Esophagus (tissue), 2 donors: ENCODE data around the gene TMX2. TPM values are rescaled to one million over a fixed set of nuclear protein-coding genes. Genes with fewer than 3 reads are reported as not detected.

Experiments used
- H3K27ac ChIP-seq, 2 donors: one replicate each; pipeline ENCODE4 v1.5.1; 2013; ENCODE audit warnings: low read depth in 2 of 2, mild to moderate bottlenecking in 2 of 2, inconsistent platforms in 1 of 2, low read length in 1 of 2, moderate library complexity in 1 of 2
- H3K27me3 ChIP-seq, 2 donors: one replicate each; pipeline ENCODE4 v1.6.1; 2013; ENCODE audit warnings: low read length in 2 of 2, control low read depth in 1 of 2, mild to moderate bottlenecking in 1 of 2; ENCODE audit not compliant: insufficient read depth in 2 of 2, control insufficient read depth in 1 of 2
- H3K36me3 ChIP-seq, 2 donors: one replicate each; pipeline ENCODE4 v1.6.1; 2013; ENCODE audit warnings: low read length in 1 of 2; ENCODE audit not compliant: control insufficient read depth in 2 of 2, insufficient read depth in 2 of 2
- H3K4me1 ChIP-seq, 2 donors: one replicate each; pipeline ENCODE4 v1.6.1; 2013; ENCODE audit warnings: low read length in 1 of 2; ENCODE audit not compliant: control insufficient read depth in 2 of 2, insufficient read depth in 2 of 2
- H3K4me3 ChIP-seq, 2 donors: one replicate each; pipeline ENCODE4 v1.5.1; 2013; ENCODE audit warnings: low read length in 2 of 2, mild to moderate bottlenecking in 2 of 2, low read depth in 1 of 2, moderate library complexity in 1 of 2
- H3K9me3 ChIP-seq, 2 donors: one replicate each; pipeline ENCODE4 v1.6.1; 2013; ENCODE audit warnings: mild to moderate bottlenecking in 2 of 2, low read depth in 1 of 2, low read length in 1 of 2, moderate library complexity in 1 of 2; ENCODE audit not compliant: control insufficient read depth in 2 of 2, insufficient read depth in 1 of 2
- WGBS, 2 donors: extraction: QIAGEN DNeasy Blood & Tissue Kit; methylation state at CpG; one replicate each; pipeline ENCODE4 v1.1.7; 2013; 5-methylcytosine and 5-hydroxymethylcytosine counted together
- polyA plus RNA-seq, 2 donors: library from polyadenylated mRNA; stranded (reverse); fragments of 200-250 nt; gene quantifications; one replicate each; pipeline ENCODE4 v1.2.3, GENCODE V29; 2013
- donor health status: healthy with polysubstance abuse.
- donor health status: Bipolar disorder and iron deficiency.

TMX2 gene
- polyA plus RNA-seq, 2 donors, result 37.1 to 68.9 TPM

DNA sequence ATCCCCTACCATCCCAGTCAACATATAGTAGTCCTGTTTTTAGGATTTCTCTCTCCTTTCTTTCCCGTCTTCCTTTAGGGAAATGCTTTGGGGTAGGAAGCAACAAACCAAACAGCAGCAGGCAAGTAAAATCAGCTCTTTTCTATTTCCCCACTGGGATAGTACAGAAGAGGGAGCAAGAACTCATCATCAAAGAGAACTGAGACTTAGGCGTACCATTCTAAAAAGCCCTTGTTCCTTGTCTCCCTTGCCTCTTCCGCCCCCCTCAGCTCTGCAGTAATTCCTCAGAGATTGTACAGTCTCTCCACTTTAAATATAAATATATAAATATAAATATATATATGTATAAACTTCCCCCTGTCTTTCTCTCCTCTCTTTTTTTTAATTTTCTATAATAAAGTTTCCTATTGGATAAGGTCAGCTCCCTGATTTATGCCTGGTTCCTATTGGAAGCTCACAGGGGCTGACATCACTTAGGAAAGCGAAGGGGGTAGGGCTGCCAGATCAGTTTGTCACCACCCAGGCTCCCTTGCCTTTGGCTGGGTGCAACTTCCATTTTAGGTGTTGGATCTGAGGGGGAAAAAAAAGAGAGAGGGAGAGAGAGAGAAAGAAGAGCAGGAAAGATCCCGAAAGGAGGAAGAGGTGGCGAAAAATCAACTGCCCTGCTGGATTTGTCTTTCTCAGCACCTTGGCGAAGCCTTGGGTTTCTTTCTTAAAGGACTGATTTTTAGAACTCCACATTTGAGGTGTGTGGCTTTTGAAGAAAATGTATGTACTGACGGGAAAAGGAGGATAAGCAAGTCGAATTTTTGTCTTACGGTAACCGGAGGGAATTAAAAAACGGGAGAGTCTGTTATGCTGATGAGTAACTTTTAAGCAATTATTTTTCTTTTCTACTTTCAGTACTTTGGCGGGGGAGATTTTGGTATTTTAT lies 49.2 kb downstream of the TMX2 start, which contains the start of gene CTNND1:
Gene CTNND1, plus strand, starts transcription at position 502 of the 934 bp plus-strand sequence. CDS start 29,677 bp downstream, outside the sequence.
- peak within 1 kb of the TSS; percentile 96 to 100 for H3K27ac ChIP-seq
- H3K27me3 ChIP-seq, result no peaks in the 10 kb centered on the region
- peaks cover 0 to 3% of the 10 kb centered on the region in 2 donors for H3K4me1 ChIP-seq
- WGBS, 2 donors, result 14% methylated on average over 13 of the region's 13 CpGs
- H3K4me3 ChIP-seq, result peak within 1 kb of the TSS; percentile 70 to 96
- H3K9me3 ChIP-seq, result no peaks in the 10 kb centered on the region
- H3K36me3 ChIP-seq, result no peaks in the 10 kb centered on the region

DNA sequence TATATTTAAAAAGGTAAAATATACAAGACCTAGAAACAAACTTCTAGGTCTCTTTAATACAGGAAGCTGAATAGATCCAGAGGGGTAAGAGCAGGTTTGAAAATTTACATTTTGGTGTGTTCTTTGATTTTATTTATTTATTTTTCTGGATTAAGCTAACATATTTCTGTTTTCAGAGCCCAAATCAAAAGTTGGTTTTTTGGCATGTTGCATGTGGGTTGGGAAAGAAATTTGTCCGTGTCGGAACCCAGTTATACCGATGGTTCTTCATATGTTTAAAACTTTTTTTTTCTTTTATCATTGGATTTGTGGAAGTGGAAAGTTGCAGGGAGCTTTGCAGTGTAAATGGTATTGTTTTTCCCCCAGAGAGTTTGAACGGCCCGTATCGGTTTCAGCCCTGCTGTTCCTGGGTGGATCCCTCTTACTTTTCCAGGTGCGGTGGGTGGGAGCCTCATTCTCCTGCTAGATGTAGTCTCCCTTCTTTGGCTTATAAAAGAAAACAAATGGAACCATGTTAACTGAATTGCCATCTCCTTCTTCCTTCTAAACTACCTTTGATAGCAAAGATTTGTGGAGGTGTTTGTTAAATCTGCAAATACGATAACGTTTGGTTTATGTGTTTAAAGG lies 50.0 kb downstream of the TMX2 start:
- peak overlapping the region; percentile 70 to 96 for H3K4me3 ChIP-seq
- H3K27ac ChIP-seq, result peak overlapping the region; percentile 88 to 96
- no peaks in the 10 kb centered on the region for H3K9me3 ChIP-seq
- WGBS, 2 donors, result 5 to 12% methylated on average over 9 of the region's 9 CpGs
- H3K27me3 ChIP-seq, result no peaks in the 10 kb centered on the region
- peaks cover 0 to 3% of the 10 kb centered on the region in 2 donors for H3K4me1 ChIP-seq
- H3K36me3 ChIP-seq, result no peaks in the 10 kb centered on the region

DNA sequence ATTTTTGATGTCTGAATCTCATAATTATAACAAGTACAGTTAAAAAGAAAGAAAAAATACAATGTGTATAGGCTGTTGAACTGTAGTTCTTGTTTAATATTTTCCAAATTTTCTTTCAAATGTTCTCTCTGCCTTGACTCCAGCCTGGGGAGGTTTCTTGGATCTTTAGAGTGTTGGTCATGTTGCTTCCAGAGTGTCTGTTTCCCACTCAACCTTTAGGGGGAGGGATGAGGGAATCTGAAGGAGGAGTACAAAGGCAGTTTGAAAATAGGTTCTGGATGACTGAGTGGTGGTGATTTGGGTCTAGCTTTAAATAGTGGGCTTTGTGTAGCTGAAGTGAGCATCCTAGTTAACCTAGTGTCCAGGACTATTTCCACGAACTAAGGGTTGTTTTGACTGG lies 51.2 kb downstream of the TMX2 start:
- Histone ChIP-seq H3K4me3 (peak overlapping the region; percentile 49 to 96), H3K9me3 (no peaks in the 10 kb centered on the region), H3K36me3 (no peaks in the 10 kb centered on the region), H3K27ac (peak overlapping the region; percentile 27 to 68), H3K27me3 (no peaks in the 10 kb centered on the region), H3K4me1 (peaks cover 0 to 3% of the 10 kb centered on the region in 2 donors)
- 8 to 18% methylated on average over 1 of the region's 1 CpG for WGBS, 2 donors

DNA sequence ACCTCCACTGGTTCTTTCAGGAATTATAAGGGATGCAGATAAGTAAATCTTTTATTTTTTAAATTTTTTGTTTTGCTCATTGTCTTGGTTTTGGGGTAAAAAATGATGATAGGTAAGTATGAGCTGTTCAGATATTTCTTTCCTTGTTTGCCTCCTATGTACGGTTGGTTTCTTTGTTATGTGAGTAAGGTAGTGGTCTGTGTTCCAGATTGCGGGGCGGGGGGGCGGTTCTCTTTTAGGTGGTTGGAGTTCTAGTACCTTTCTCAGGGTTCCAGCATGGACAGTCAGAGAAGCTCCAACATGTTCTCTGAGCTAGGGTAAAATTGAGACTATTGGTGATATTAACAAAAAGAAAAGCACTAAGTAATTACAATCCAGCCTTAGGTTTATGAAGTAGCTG lies 51.6 kb downstream of the TMX2 start:
- no peaks in the 10 kb centered on the region for H3K27me3 ChIP-seq
- 22 to 31% methylated on average over 4 of the region's 4 CpGs for WGBS, 2 donors
- H3K4me1 ChIP-seq, result peaks cover 0 to 3% of the 10 kb centered on the region in 2 donors
- H3K36me3 ChIP-seq, result no peaks in the 10 kb centered on the region
- H3K9me3 ChIP-seq, result no peaks in the 10 kb centered on the region
- H3K27ac ChIP-seq, result peak overlapping the region; percentile 26 to 84
- H3K4me3 ChIP-seq, result peak overlapping the region; percentile 49 to 96

DNA sequence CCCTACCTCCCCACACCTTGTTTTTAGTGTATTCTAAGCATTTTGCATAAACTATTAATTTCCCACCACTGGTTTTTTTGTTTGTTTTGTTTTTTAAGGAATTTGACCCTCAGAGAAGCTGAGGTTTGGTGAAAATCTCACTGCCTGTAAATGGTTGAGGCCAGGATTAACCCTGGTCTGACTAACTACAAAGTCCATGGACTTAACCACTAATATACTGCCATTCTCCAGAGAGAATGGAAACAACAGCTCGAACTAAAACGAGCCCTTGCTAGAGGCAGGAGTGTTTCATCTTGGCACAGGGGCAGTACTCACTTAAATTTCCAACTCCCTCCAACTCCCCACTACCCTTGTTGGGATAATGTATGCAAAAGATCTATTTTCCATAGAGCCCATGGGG lies 52.2 kb downstream of the TMX2 start:
- Histone ChIP-seq H3K9me3 (no peaks in the 10 kb centered on the region), H3K4me3 (peak overlapping the region; percentile 24 to 96), H3K27ac (peak overlapping the region; percentile 9 to 54), H3K36me3 (no peaks in the 10 kb centered on the region), H3K4me1 (peaks cover 0 to 3% of the 10 kb centered on the region in 2 donors), H3K27me3 (no peaks in the 10 kb centered on the region)
- WGBS, 2 donors, result 13% methylated on average over 2 of the region's 2 CpGs

DNA sequence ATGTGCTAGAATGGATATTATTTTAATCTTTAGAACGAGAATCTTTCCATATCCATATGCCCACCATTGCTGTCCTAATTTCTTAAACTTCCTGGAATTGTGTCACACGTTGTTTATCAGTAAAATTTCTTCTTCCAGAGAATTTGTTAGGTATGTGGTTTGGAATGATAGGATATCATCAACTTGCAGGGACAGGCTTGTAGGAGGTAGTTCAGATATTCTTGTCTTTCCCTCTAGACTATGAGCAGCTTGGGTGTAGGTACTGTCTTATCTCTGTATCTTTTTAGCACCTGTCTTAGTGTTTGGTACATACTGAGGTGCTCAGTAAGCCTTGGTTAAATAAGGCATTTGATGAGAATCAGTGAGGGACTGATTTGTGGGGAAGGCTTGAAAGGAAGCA lies 52.6 kb downstream of the TMX2 start:
- peaks cover 0 to 3% of the 10 kb centered on the region in 2 donors for H3K4me1 ChIP-seq
- WGBS, 2 donors, result 14 to 17% methylated on average over 2 of the region's 2 CpGs
- no peaks in the 10 kb centered on the region for H3K27me3 ChIP-seq
- peak overlapping the region; percentile 9 to 54 for H3K27ac ChIP-seq
- no peaks in the 10 kb centered on the region for H3K9me3 ChIP-seq
- H3K4me3 ChIP-seq, result peak overlapping the region; percentile 24 to 96
- H3K36me3 ChIP-seq, result no peaks in the 10 kb centered on the region

DNA sequence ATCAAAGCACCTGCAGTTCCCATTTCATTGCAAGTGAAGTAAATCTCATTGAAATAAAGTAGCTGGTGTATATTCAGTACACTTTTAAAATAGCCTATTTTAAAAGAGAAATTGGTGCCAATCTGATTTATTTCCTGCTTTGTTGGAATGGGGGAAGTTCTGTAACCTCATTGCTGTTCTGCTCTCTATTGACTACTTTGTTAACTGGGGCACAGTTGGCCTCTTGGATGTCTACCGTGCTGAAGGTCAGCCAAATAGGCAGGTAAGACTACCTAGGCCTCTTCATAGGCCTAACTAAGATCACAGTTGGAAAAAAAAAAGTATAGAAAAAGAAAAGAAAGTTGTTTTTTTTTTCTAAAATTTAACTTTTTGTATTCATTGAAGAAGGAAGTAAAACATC lies 58.4 kb downstream of the TMX2 start:
- Histone ChIP-seq H3K27ac (no peak overlapping the region), H3K4me3 (no peak overlapping the region), H3K36me3 (no peaks in the 10 kb centered on the region), H3K27me3 (no peaks in the 10 kb centered on the region), H3K9me3 (no peaks in the 10 kb centered on the region), H3K4me1 (no peaks in the 10 kb centered on the region)
- 41 to 53% methylated on average over 1 of the region's 1 CpG for WGBS, 2 donors

DNA sequence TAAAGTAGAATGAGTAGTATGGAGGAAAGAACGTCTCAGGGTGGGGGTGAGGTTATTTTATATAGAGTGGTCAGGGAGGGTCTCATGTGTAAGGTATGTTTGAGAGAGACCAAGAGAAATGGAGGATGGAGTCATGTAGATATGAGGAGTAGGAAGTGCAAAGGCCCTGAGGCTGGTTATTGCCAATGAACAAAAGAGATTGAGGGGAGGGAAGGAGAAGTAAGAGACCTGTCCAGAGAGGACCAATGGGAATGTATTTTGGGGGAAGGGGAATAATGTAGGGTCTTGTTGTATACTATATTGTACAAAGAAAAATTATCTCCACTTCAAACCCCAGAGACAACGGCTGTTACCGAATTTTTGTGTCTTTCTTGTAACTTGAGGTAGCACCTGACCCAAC lies 59.0 kb downstream of the TMX2 start:
- Histone ChIP-seq H3K27me3 (no peaks in the 10 kb centered on the region), H3K4me1 (peaks cover 0 to 4% of the 10 kb centered on the region in 2 donors), H3K36me3 (no peaks in the 10 kb centered on the region), H3K27ac (no peak overlapping the region), H3K9me3 (no peaks in the 10 kb centered on the region), H3K4me3 (no peak overlapping the region)
- WGBS, 2 donors, result 91 to 93% methylated on average over 3 of the region's 3 CpGs

DNA sequence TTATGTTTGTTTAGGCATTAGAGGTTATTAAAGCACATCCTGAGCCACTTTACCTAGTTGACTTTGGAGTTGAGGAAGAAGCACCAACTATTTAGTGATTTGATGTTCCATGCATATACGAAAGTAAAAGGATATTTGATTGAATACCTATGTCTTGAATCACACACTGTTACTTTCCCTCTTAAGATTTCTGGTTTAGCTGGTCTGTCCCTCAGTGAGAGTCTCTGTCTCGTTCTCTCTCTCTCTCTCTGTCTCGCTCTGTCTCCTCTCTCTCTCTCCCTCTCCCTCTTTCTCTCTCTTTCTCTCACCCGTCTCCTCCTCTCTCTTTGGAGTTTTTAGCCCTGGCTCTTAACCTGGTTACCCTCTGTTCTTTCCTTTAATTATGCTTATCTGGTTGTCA lies 60.2 kb downstream of the TMX2 start:
- 47 to 51% methylated on average over 4 of the region's 4 CpGs for WGBS, 2 donors
- Histone ChIP-seq H3K9me3 (no peaks in the 10 kb centered on the region), H3K36me3 (no peaks in the 10 kb centered on the region), H3K27ac (peak overlapping the region in 1 of 2 donors; percentile 27), H3K4me1 (peaks cover 0 to 7% of the 10 kb centered on the region in 2 donors), H3K4me3 (no peak overlapping the region), H3K27me3 (no peaks in the 10 kb centered on the region)
